Thyroid gland (tissue), 4 donors: ENCODE data around the gene MMD2. TPM values are rescaled to one million over a fixed set of nuclear protein-coding genes. Genes with fewer than 3 reads are reported as not detected.
"Not testable (repeated sequence)": the region's sequence is repeated elsewhere in the genome, so short reads cannot be mapped to it uniquely, and the experiment has no call there.

Experiments
- DNase-seq, 2 donors: peaks; one replicate each; pipeline ENCODE4 v3.0.0-alpha.2; 2019
- H3K27ac ChIP-seq, 3 donors: fragments of 200-600 bp; sonication (generic); 1 replicate in 2 of 3; 2 replicates in 1 of 3; pipeline ENCODE4 v1.5.1; 2016 to 2019; ENCODE audit warnings: mild to moderate bottlenecking in 1 of 3, moderate library complexity in 1 of 3
- H3K27me3 ChIP-seq: fragments of 200-600 bp; sonication (generic); one replicate; pipeline ENCODE4 v1.5.1; 2019
- H3K36me3 ChIP-seq, 2 donors: fragments of 200-600 bp; sonication (generic); one replicate each; pipeline ENCODE4 v1.5.1; 2016 to 2019
- H3K4me1 ChIP-seq, 2 donors: fragments of 200-600 bp; sonication (generic); one replicate each; pipeline ENCODE4 v1.5.1; 2017 to 2019
- H3K4me3 ChIP-seq, 3 donors: fragments of 200-600 bp; sonication (generic); replicated peaks in 1 of 3; 1 replicate in 2 of 3; 2 replicates in 1 of 3; pipeline ENCODE4 v1.5.1; 2016; ENCODE audit warnings: mild to moderate bottlenecking in 1 of 3
- H3K9me3 ChIP-seq: fragments of 200-600 bp; sonication (generic); one replicate; pipeline ENCODE4 v1.5.1; 2017
- CTCF ChIP-seq, 6 experiments: fragments of 200-600 bp in 3 of 6; fragments of 450-650 bp in 3 of 6; sonication (generic) in 3 of 6; IDR thresholded peaks; one replicate each; pipeline ENCODE4 v1.5.1; 2016 to 2019; ENCODE audit warnings: antibody characterized with exemption in 6 of 6, mild to moderate bottlenecking in 2 of 6, inconsistent platforms in 1 of 6, moderate library complexity in 1 of 6
- POLR2A ChIP-seq, 2 donors: fragments of 450-650 bp; IDR thresholded peaks; one replicate each; pipeline ENCODE4 v1.6.1; 2017; ENCODE audit warnings: antibody characterized with exemption in 2 of 2, mild to moderate bottlenecking in 2 of 2, moderate library complexity in 1 of 2
- WGBS, 2 donors: methylation state at CpG; one replicate each; pipeline ENCODE4 v1.1.5; 2017; 5-methylcytosine and 5-hydroxymethylcytosine counted together
- intact Hi-C: fragments of 100-400 bp; cut with DNase I; formaldehyde crosslinking; loops from one replicate; pipeline ENCODE4 v1.15.1; 2023
- total RNA-seq, 4 donors: library from RNA; depleted of rRNA; stranded (reverse); fragments of >200 nt; gene quantifications; one replicate each; pipeline ENCODE4 v1.2.3, GENCODE V29; 2016

The MMD2 gene
- total RNA-seq, 4 donors from 2014 or later: 0.13 TPM; not detected in 3

DNA sequence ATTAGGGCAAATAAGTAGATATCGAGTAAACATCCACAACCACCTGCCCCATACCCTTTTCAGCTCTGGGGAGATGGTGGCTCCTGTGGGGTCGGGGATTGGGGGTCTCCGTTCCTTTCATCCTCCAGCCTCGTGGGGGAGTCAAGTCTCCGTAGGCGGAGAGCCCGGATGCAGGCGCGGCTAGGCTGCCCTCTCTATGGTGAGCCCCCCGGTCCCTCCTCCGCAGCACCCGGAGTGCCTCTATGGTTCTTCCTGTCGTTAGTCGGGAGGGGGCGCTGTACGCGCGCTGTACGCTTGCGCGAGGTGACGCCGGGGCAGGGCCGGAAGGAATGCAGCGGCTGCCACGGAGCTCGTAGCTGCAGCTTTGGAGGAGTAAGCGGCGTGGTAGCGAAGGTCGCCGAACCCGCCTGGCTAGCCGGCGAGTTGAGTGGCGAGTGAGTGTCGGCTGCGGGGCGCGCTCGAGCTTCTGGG is 14.8 kb upstream of the MMD2 start:
- Histone ChIP-seq H3K4me1 (peaks cover 4 to 5% of the 10 kb centered on the region in 2 donors), H3K36me3 (peaks cover 12 to 17% of the 10 kb centered on the region in 2 donors), H3K9me3 (no peaks in the 10 kb centered on the region), H3K27ac (peak overlapping the region; percentile 66 to 94 (median 86)), H3K4me3 (peak overlapping the region; percentile 26 to 86 (median 68)), H3K27me3 (no peaks in the 10 kb centered on the region)
- intact Hi-C loops: loop anchor here (10.0 kb wide), 1 partner anchor 111 kb away; no protein-coding TSS in a partner anchor
- WGBS, 2 donors: 8 to 13% methylated on average over 14 to 18 of the region's 41 CpGs
- TF ChIP-seq POLR2A (IDR thresholded peaks at IDR 0.05) (peak in 1 of 2 donors; percentile 82), CTCF (IDR thresholded peaks at IDR 0.05) (peak; percentile 52 to 88 (median 79))
- DNase-seq: peak; percentile 83 to 92

DNA sequence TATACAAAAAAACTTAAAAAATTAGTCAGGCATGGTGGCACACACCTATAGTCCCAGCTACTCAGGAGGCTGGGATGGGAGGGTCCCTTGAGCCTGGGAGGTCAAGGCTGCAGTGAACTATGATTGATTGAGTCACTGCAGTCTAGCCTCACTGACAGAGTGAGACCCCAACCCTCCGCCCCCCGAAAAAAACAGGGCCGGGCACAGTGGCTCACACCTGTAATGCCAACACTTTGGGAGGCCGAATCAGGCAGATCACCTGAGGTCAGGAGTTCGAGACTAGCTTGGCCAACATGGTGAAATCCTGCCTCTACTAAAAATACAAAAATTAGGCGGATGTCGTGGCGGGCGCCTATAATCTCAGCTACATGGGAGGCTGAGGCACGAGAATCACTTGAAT is 13.5 kb upstream of the MMD2 start:
- intact Hi-C loops: loop anchor here (10.0 kb wide), 1 partner anchor 112 kb away; no protein-coding TSS in a partner anchor
- not testable (repeated sequence) for H3K9me3 ChIP-seq, DNase-seq, H3K4me3 ChIP-seq, H3K27me3 ChIP-seq, H3K27ac ChIP-seq, H3K4me1 ChIP-seq, H3K36me3 ChIP-seq
- 85 to 96% methylated on average over 8 to 9 of the region's 10 CpGs for WGBS, 2 donors

DNA sequence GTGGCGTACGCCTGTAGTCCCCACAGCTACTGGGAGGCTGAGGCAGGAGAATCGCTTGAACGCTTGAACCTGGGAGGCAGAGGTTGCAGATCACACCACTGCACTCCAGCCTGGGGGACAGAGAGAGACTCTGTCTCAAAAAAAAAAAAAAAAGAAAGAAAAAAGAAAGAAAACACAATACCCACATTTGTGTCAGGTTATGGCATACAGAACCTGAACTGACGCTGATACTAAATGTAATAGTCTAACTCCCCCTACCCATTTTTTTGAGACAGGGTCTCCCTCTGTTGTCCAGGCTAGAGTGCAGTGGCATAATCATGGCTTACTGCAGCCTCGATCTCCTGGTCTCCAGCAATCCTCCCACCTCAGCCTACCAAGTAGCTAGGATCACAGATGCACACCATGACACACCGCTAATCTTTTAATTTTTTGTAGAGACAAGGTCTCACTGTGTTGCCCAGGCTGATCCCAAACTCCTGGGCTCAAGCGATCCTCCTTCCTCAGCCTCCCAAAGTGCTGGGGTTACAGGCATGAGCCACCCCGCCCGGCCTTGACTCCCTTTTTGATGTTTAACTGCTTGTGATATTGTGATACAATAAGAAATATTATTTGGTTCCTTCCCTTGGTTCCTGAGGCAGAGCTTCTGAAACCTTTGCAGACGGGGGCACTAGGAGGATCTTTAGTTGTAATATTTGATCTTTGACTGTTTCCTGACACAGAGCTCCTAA is 6.5 kb upstream of the MMD2 start:
- no peaks in the 10 kb centered on the region for H3K4me1 ChIP-seq
- 91 to 93% methylated on average over 11 of the region's 11 CpGs for WGBS, 2 donors
- intact Hi-C loops: no loop called here
- H3K4me3 ChIP-seq: no peak overlapping the region
- H3K9me3 ChIP-seq: no peaks in the 10 kb centered on the region
- H3K36me3 ChIP-seq: no peaks in the 10 kb centered on the region
- TF ChIP-seq CTCF (IDR thresholded peaks at IDR 0.05) (no peak), POLR2A (IDR thresholded peaks at IDR 0.05) (no peak)
- no peak overlapping the region for H3K27ac ChIP-seq
- DNase-seq: no peak
- peaks cover 2% of the 10 kb centered on the region for H3K27me3 ChIP-seq

GRCh38 chr7:4964506-4964905 is 5.5 kb upstream of the MMD2 start:
- 47 to 50% methylated on average over 11 of the region's 11 CpGs for WGBS, 2 donors
- TF ChIP-seq POLR2A (IDR thresholded peaks at IDR 0.05) (no peak), CTCF (IDR thresholded peaks at IDR 0.05) (no peak)
- peaks cover 5% of the 10 kb centered on the region for H3K27me3 ChIP-seq
- no peak for DNase-seq
- H3K4me1 ChIP-seq: no peaks in the 10 kb centered on the region
- H3K9me3 ChIP-seq: no peaks in the 10 kb centered on the region
- intact Hi-C loops: no loop called here
- no peaks in the 10 kb centered on the region for H3K36me3 ChIP-seq
- H3K4me3 ChIP-seq: no peak overlapping the region
- no peak overlapping the region for H3K27ac ChIP-seq

DNA sequence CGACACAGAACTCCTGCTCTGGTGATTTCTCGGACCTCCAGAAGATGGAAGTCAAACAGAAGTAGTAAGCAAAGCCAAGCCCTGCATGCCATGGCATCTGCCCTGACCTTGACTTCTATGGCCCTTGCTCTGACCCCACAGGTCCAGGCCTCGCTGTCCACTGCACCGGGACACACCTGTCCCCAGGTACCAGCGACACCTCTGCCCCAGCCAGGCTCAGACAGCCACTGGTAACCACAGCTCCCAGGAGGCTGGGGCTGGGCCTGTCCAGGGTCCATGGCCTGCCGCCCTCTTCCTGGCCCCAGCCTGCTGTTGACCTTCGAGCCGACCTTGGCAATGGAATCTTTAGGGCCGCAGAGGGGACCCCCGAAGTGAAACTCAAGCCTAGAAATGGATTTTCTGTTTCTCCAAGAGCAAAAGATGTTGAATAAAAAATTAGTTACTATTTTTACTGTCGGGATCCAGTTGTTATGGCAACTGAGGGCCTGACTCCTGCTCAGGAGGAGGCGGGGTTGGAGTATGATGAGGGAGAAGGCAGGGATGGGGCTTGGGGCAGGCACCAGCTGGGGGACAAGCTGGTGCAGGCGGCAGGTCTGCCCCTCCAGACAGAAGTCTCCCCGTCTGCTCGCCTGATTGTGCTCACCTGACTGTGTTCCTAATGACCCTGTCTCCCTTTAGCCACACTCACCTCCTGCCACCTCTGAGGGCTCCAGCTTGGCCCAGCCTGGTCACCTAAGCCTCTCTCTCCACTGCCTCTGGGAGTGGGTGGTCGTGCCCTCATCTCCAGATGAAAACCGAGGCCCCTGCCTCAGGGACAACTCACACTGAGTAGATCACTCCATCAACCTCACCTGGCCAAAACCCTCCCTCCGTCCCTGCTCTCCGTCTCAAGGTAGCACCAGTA is 4.1 kb upstream of the MMD2 start:
- Histone ChIP-seq H3K36me3 (no peaks in the 10 kb centered on the region), H3K27ac (no peak overlapping the region), H3K4me3 (no peak overlapping the region), H3K4me1 (peaks cover 3 to 10% of the 10 kb centered on the region in 2 donors), H3K9me3 (no peaks in the 10 kb centered on the region), H3K27me3 (peaks cover 9% of the 10 kb centered on the region)
- TF ChIP-seq CTCF (IDR thresholded peaks at IDR 0.05): no peak
- TF ChIP-seq POLR2A (IDR thresholded peaks at IDR 0.05): no peak
- 79 to 84% methylated on average over 14 to 19 of the region's 19 CpGs for WGBS, 2 donors
- DNase-seq: no peak
- intact Hi-C loops: no loop called here
